ENCODE measurements around the gene TNS3.

TNS3 gene

DNA sequence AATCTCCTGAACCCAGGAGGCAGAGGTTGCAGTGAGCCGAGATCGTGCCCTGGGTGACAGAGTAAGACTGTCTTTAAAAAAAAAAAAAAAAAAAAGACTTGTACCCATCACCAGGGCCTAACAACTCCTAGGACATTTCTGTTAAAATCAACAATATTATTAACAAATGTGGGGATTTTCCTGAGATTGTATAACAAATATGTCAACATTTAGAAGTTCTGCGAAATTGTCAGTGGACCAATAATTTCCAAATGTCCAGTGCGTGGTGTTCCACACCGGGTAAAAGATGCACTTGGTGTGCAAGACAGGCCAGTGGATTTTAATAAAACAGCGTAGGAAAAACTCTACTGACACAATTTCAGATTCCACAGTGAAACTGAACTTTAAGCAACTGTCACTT is 71.1 kb downstream of the TNS3 start:
- no peaks in the 10 kb centered on the region for H3K9me3 ChIP-seq (ENCODE audit: low read length)
- no peaks in the 10 kb centered on the region for H3K36me3 ChIP-seq (ENCODE audit: insufficient read depth, low read length)
- peaks cover 38% of the 10 kb centered on the region for H3K4me1 ChIP-seq (ENCODE audit: insufficient read depth, low read length)
- H3K27me3 ChIP-seq (ENCODE audit: insufficient read depth, low read length), result no peaks in the 10 kb centered on the region
- no peak overlapping the region for H3K4me3 ChIP-seq (ENCODE audit: low read length)
- no peak overlapping the region for H2AFZ ChIP-seq (ENCODE audit: low read depth, low read length)

DNA sequence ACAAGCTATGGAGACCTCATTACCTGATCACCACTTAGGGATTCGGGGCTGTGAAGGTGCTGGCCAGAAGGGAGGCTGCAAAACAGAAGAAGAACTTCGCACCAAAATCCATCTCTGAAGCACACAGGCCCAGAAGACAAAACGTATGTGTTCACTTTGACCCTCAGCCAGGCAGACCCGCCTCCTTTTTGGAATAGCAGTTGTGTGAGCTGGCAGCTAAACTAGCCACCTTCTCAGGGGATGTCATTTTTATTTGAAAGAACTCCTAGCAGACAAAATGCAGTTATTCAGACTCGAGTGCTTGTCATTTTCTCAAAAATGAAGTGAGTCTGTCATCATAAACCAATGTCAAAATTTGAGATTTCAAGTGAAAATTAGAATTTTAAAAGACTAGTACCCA is 71.7 kb downstream of the TNS3 start:
- H3K4me3 ChIP-seq (ENCODE audit: low read length), result no peak overlapping the region
- H2AFZ ChIP-seq (ENCODE audit: low read depth, low read length), result no peak overlapping the region

GRCh38 chr7:47509571-47509970 is 72.3 kb downstream of the TNS3 start:
- no peak overlapping the region for H2AFZ ChIP-seq (ENCODE audit: low read depth, low read length)
- no peak overlapping the region for H3K4me3 ChIP-seq (ENCODE audit: low read length)
- H3K36me3 ChIP-seq (ENCODE audit: insufficient read depth, low read length), result no peaks in the 10 kb centered on the region
- peaks cover 41% of the 10 kb centered on the region for H3K4me1 ChIP-seq (ENCODE audit: insufficient read depth, low read length)
- H3K27me3 ChIP-seq (ENCODE audit: insufficient read depth, low read length), result no peaks in the 10 kb centered on the region
- H3K9me3 ChIP-seq (ENCODE audit: low read length), result no peaks in the 10 kb centered on the region

More for the DNA sequence above, 71.7 kb downstream of the TNS3 start:
- Histone ChIP-seq H3K9me3 (ENCODE audit: low read length) (no peaks in the 10 kb centered on the region), H3K4me1 (ENCODE audit: insufficient read depth, low read length) (peaks cover 38% of the 10 kb centered on the region), H3K27me3 (ENCODE audit: insufficient read depth, low read length) (no peaks in the 10 kb centered on the region), H3K36me3 (ENCODE audit: insufficient read depth, low read length) (no peaks in the 10 kb centered on the region)

- H3K27me3 ChIP-seq (ENCODE audit: insufficient read depth, low read length), result no peaks in the 10 kb centered on the region
- H3K4me3 ChIP-seq (ENCODE audit: low read length), result no peak overlapping the region
- no peaks in the 10 kb centered on the region for H3K36me3 ChIP-seq (ENCODE audit: insufficient read depth, low read length)
- H3K4me1 ChIP-seq (ENCODE audit: insufficient read depth, low read length), result peaks cover 33% of the 10 kb centered on the region
- H3K9me3 ChIP-seq (ENCODE audit: low read length), result no peaks in the 10 kb centered on the region
- H2AFZ ChIP-seq (ENCODE audit: low read depth, low read length), result no peak overlapping the region
These were observed 73.2 kb downstream of the TNS3 start for GRCh38 chr7:47508389-47509380.

DNA sequence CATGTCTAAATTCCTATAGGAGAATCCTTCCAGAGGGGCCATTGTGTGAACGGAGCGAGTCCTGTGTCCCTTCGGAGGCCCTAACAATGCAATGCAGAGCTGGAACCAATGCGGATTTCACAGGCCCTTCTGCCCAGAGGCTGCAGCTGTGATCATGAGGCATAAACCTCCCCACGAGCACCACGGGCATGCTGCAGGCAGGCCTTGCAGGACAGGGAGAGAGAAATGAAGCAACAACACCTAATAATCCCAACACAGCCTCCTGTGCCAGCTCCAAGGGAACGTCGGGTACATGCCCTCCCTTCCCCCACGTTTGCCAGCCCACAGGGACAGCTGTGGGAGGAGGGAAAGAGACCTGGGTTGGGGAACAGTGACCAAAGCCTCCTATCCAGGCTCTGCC is 74.4 kb downstream of the TNS3 start:
- Histone ChIP-seq H3K4me1 (ENCODE audit: insufficient read depth, low read length) (peaks cover 26% of the 10 kb centered on the region), H3K9me3 (ENCODE audit: low read length) (no peaks in the 10 kb centered on the region)

DNA sequence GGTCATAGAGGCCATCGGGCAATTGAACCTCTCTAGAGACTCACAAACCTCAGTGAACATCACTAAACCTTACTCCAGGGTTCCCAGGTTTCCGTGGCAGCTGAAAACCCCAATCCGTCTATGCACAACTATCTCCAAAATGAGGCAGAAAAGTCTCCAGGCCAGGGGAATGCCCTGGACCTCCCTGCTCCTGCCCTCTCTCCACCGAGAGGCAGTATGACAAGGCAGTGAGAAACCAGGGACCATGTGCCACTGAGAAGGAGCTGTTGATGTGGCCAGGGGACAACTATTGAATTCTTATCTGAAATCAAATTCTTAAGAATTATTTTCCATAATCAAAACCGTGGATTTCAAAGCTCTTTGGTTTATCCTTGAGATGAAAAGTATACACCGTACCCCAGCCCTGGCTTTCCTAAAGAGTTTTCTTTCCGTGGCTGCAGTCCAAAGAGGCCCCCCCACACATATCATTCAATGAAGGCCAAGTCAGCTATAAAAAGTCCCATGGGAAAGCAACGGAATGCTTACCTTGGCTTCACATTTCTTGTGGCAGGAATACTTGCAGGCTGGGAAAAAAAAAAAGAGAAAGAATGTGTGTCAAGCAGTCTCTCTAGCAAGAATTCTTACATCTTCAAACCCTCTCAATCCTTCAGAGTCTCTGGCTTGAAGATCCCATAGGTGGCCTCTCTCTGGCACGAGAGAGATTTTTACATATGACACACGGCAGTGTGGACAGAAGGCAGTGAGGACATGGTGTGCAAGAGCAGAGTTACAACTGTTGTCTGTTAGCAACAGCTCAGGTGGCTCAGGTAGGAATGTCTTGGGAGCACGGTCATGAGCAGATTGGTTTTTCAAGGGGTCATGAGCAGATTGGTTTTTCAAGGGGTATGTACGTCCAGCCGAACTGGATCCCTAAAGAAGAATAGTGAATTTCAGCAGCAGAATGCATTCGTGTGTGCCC is 75.2 kb downstream of the TNS3 start:
- Histone ChIP-seq H3K4me1 (ENCODE audit: insufficient read depth, low read length) (peaks cover 27% of the 10 kb centered on the region), H3K36me3 (ENCODE audit: insufficient read depth, low read length) (no peaks in the 10 kb centered on the region), H3K4me3 (ENCODE audit: low read length) (no peak overlapping the region), H3K27me3 (ENCODE audit: insufficient read depth, low read length) (no peaks in the 10 kb centered on the region), H3K9me3 (ENCODE audit: low read length) (no peaks in the 10 kb centered on the region), H2AFZ (ENCODE audit: low read depth, low read length) (no peak overlapping the region)

More for the DNA sequence above, 74.4 kb downstream of the TNS3 start:
- no peaks in the 10 kb centered on the region for H3K36me3 ChIP-seq (ENCODE audit: insufficient read depth, low read length)
- no peaks in the 10 kb centered on the region for H3K27me3 ChIP-seq (ENCODE audit: insufficient read depth, low read length)
- peak overlapping the region; percentile 20 for H2AFZ ChIP-seq (ENCODE audit: low read depth, low read length)
- H3K4me3 ChIP-seq (ENCODE audit: low read length), result no peak overlapping the region

- Histone ChIP-seq H2AFZ (ENCODE audit: low read depth, low read length) (no peak overlapping the region), H3K9me3 (ENCODE audit: low read length) (no peaks in the 10 kb centered on the region), H3K36me3 (ENCODE audit: insufficient read depth, low read length) (no peaks in the 10 kb centered on the region), H3K27me3 (ENCODE audit: insufficient read depth, low read length) (no peaks in the 10 kb centered on the region), H3K4me1 (ENCODE audit: insufficient read depth, low read length) (peaks cover 32% of the 10 kb centered on the region), H3K4me3 (ENCODE audit: low read length) (no peak overlapping the region)
These were observed 76.5 kb downstream of the TNS3 start for GRCh38 chr7:47505312-47506007.

- Histone ChIP-seq H3K27me3 (ENCODE audit: insufficient read depth, low read length) (no peaks in the 10 kb centered on the region), H3K9me3 (ENCODE audit: low read length) (no peaks in the 10 kb centered on the region), H3K4me1 (ENCODE audit: insufficient read depth, low read length) (peaks cover 32% of the 10 kb centered on the region), H2AFZ (ENCODE audit: low read depth, low read length) (no peak overlapping the region), H3K36me3 (ENCODE audit: insufficient read depth, low read length) (no peaks in the 10 kb centered on the region), H3K4me3 (ENCODE audit: low read length) (no peak overlapping the region)
These were observed 77.2 kb downstream of the TNS3 start for GRCh38 chr7:47504551-47505311.

GRCh38 chr7:47503281-47503680 is 78.6 kb downstream of the TNS3 start:
- peaks cover 26% of the 10 kb centered on the region for H3K4me1 ChIP-seq (ENCODE audit: insufficient read depth, low read length)
- no peaks in the 10 kb centered on the region for H3K9me3 ChIP-seq (ENCODE audit: low read length)
- H3K36me3 ChIP-seq (ENCODE audit: insufficient read depth, low read length), result no peaks in the 10 kb centered on the region
- no peak overlapping the region for H3K4me3 ChIP-seq (ENCODE audit: low read length)
- H2AFZ ChIP-seq (ENCODE audit: low read depth, low read length), result no peak overlapping the region
- no peaks in the 10 kb centered on the region for H3K27me3 ChIP-seq (ENCODE audit: insufficient read depth, low read length)

GRCh38 chr7:47502240-47502877 is 79.6 kb downstream of the TNS3 start:
- no peaks in the 10 kb centered on the region for H3K9me3 ChIP-seq (ENCODE audit: low read length)
- H3K36me3 ChIP-seq (ENCODE audit: insufficient read depth, low read length), result no peaks in the 10 kb centered on the region
- no peak overlapping the region for H3K4me3 ChIP-seq (ENCODE audit: low read length)
- no peaks in the 10 kb centered on the region for H3K27me3 ChIP-seq (ENCODE audit: insufficient read depth, low read length)
- peaks cover 26% of the 10 kb centered on the region for H3K4me1 ChIP-seq (ENCODE audit: insufficient read depth, low read length)
- no peak overlapping the region for H2AFZ ChIP-seq (ENCODE audit: low read depth, low read length)

- H3K9me3 ChIP-seq (ENCODE audit: low read length), result no peaks in the 10 kb centered on the region
- H2AFZ ChIP-seq (ENCODE audit: low read depth, low read length), result no peak overlapping the region
- no peaks in the 10 kb centered on the region for H3K27me3 ChIP-seq (ENCODE audit: insufficient read depth, low read length)
- H3K4me1 ChIP-seq (ENCODE audit: insufficient read depth, low read length), result peaks cover 27% of the 10 kb centered on the region
- H3K36me3 ChIP-seq (ENCODE audit: insufficient read depth, low read length), result no peaks in the 10 kb centered on the region
- H3K4me3 ChIP-seq (ENCODE audit: low read length), result no peak overlapping the region
These were observed 80.5 kb downstream of the TNS3 start for GRCh38 chr7:47501406-47501805.

GRCh38 chr7:47500103-47500563 is 81.8 kb downstream of the TNS3 start:
- H3K4me1 ChIP-seq (ENCODE audit: insufficient read depth, low read length), result peaks cover 28% of the 10 kb centered on the region
- no peaks in the 10 kb centered on the region for H3K9me3 ChIP-seq (ENCODE audit: low read length)
- H2AFZ ChIP-seq (ENCODE audit: low read depth, low read length), result no peak overlapping the region
- no peaks in the 10 kb centered on the region for H3K27me3 ChIP-seq (ENCODE audit: insufficient read depth, low read length)
- H3K36me3 ChIP-seq (ENCODE audit: insufficient read depth, low read length), result no peaks in the 10 kb centered on the region
- H3K4me3 ChIP-seq (ENCODE audit: low read length), result no peak overlapping the region
